ENCODE results near the gene FCER1G.

The FCER1G gene

DNA sequence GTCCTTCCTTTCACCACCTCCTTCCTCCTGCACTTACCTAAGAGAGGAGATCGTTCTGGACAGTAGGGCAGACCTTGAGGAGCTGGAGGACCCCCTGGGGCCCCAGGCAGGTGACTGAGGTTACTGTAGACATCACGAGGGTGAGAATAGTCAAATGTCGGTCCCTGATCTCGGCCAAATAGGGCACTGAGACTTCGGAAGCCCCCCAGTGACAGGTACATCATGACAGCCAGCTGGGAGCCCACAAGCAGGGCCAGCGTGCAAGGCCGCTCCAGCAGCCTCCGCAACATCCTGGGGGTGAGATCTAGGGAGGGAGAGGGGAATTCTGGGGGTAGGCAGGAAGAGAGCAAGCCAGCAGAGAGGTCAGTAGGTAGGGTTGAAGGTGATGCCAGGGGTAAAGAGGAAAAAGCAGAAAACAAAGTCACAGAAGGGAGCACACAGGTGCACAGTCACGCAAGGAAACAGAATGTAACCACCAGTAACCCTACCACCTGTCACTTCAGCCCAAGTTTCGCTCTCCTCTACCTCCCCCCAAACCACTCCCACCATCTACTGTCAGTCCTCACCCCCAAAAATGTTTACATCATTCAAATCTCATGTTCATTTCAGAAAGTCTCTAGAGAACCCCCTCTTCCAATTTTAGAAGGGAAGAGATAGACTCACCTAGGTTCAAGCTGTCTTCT lies 39.2 kb upstream of the FCER1G start:
- Histone ChIP-seq H3K4me3 (ENCODE audit: low read depth in 1 of 2, low read length in 2 of 2) (peak overlapping the region; percentile 72 to 95), H3K27me3 (ENCODE audit: low read depth, low read length) (no peaks in the 10 kb centered on the region), H3K9me3 (ENCODE audit: control insufficient read depth in 1 of 2, low read length in 2 of 2) (no peaks in the 10 kb centered on the region), H3K27ac (ENCODE audit: low read length) (peak overlapping the region; percentile 96), H3K4me1 (ENCODE audit: control insufficient read depth in 1 of 2, insufficient read depth in 2 of 2, low read length in 2 of 2) (peaks cover 21 to 24% of the 10 kb centered on the region in 2 donors), H3K36me3 (ENCODE audit: control insufficient read depth in 1 of 2, insufficient read depth in 2 of 2, low read length in 2 of 2) (peaks cover 41 to 46% of the 10 kb centered on the region in 2 donors)

- Histone ChIP-seq H3K36me3 (ENCODE audit: control insufficient read depth in 1 of 2, insufficient read depth in 2 of 2, low read length in 2 of 2) (peaks cover 34 to 39% of the 10 kb centered on the region in 2 donors), H3K27ac (ENCODE audit: low read length) (peak overlapping the region; percentile 96), H3K4me3 (ENCODE audit: low read depth in 1 of 2, low read length in 2 of 2) (peak overlapping the region; percentile 72 to 95), H3K9me3 (ENCODE audit: control insufficient read depth in 1 of 2, low read length in 2 of 2) (no peaks in the 10 kb centered on the region), H3K4me1 (ENCODE audit: control insufficient read depth in 1 of 2, insufficient read depth in 2 of 2, low read length in 2 of 2) (peaks cover 21 to 24% of the 10 kb centered on the region in 2 donors), H3K27me3 (ENCODE audit: low read depth, low read length) (no peaks in the 10 kb centered on the region)
Measured at GRCh38 chr1:161176468-161177111, 38.5 kb upstream of the FCER1G start.

DNA sequence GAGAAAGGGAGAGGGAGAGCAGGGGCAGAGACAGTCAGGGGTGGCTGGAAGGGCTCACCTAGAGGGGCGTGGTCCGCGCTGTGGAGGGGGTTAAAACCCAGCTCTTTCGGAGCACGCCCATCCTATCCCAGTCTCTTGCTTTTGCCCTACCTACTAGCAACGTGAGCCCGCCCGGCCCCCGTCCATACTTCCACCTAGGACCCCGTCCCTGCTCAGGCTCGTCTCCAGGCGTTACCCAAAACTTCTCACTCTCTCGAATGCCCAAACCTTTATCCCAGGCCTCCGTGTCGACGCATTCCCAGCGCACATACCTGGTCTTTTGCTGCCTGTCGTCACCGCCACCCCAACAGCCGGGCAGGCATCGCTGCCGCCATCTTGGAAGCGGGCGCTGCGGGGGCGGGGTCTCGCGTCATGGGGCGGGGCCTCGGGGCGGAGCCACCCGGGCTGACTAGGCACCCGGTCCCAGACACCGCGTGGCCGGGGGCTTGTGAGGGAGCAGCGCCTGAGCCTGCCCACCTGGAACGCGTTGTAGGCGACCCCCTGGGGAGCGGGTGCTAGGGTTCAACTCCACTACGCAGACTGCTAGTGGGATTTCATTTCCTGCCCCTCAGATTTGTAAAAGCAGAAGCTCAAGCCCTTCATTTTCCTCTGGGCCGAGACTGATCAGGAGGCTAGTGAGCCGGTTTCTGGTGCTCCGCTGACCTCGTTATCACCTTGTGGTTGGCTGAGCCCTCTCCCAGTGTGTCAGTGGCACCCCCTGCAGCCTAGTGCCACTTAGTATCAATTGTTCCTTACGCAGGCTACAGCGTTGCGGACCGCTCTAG lies 37.8 kb upstream of the FCER1G start, which contains the start of gene B4GALT3:
B4GALT3 (minus strand) TSS at position 396 of the 824 bp plus-strand sequence. CDS start 1,447 bp downstream, outside the sequence.
- peak within 1 kb of the TSS; percentile 72 to 95 for H3K4me3 ChIP-seq (ENCODE audit: low read depth in 1 of 2, low read length in 2 of 2)
- H3K9me3 ChIP-seq (ENCODE audit: control insufficient read depth in 1 of 2, low read length in 2 of 2): no peaks in the 10 kb centered on the region
- peak within 1 kb of the TSS; percentile 96 for H3K27ac ChIP-seq (ENCODE audit: low read length)
- H3K27me3 ChIP-seq (ENCODE audit: low read depth, low read length): no peaks in the 10 kb centered on the region
- peaks cover 21 to 23% of the 10 kb centered on the region in 2 donors for H3K4me1 ChIP-seq (ENCODE audit: control insufficient read depth in 1 of 2, insufficient read depth in 2 of 2, low read length in 2 of 2)
- peaks cover 27 to 32% of the 10 kb centered on the region in 2 donors for H3K36me3 ChIP-seq (ENCODE audit: control insufficient read depth in 1 of 2, insufficient read depth in 2 of 2, low read length in 2 of 2)

DNA sequence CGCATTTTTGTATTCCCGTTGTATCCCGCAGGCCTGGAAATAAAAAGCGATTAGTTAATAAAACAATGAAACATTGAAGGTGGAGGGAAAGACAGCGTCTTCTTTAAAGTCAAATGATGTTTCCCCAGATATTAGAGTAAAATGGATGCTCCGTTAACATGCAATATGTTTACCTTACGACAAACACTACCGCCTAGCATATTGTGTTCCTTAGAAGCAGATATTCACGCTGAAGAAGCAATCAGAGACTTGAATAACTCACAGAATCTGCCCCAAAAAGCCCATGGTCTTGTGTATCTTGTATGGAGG lies 37.2 kb upstream of the FCER1G start:
- Histone ChIP-seq H3K36me3 (ENCODE audit: control insufficient read depth in 1 of 2, insufficient read depth in 2 of 2, low read length in 2 of 2) (peaks cover 21 to 27% of the 10 kb centered on the region in 2 donors), H3K4me3 (ENCODE audit: low read depth in 1 of 2, low read length in 2 of 2) (peak overlapping the region; percentile 72 to 95), H3K27me3 (ENCODE audit: low read depth, low read length) (no peaks in the 10 kb centered on the region), H3K9me3 (ENCODE audit: control insufficient read depth in 1 of 2, low read length in 2 of 2) (no peaks in the 10 kb centered on the region), H3K27ac (ENCODE audit: low read length) (peak overlapping the region; percentile 96), H3K4me1 (ENCODE audit: control insufficient read depth in 1 of 2, insufficient read depth in 2 of 2, low read length in 2 of 2) (peaks cover 18 to 21% of the 10 kb centered on the region in 2 donors)

- no peaks in the 10 kb centered on the region for H3K9me3 ChIP-seq (ENCODE audit: control insufficient read depth in 1 of 2, low read length in 2 of 2)
- no peak overlapping the region for H3K4me3 ChIP-seq (ENCODE audit: low read depth in 1 of 2, low read length in 2 of 2)
- H3K36me3 ChIP-seq (ENCODE audit: control insufficient read depth in 1 of 2, insufficient read depth in 2 of 2, low read length in 2 of 2): peaks cover 8 to 12% of the 10 kb centered on the region in 2 donors
- no peak overlapping the region for H3K27ac ChIP-seq (ENCODE audit: low read length)
- H3K27me3 ChIP-seq (ENCODE audit: low read depth, low read length): no peaks in the 10 kb centered on the region
- peaks cover 14 to 16% of the 10 kb centered on the region in 2 donors for H3K4me1 ChIP-seq (ENCODE audit: control insufficient read depth in 1 of 2, insufficient read depth in 2 of 2, low read length in 2 of 2)
Measured at GRCh38 chr1:161179698-161180097, 35.4 kb upstream of the FCER1G start.

DNA sequence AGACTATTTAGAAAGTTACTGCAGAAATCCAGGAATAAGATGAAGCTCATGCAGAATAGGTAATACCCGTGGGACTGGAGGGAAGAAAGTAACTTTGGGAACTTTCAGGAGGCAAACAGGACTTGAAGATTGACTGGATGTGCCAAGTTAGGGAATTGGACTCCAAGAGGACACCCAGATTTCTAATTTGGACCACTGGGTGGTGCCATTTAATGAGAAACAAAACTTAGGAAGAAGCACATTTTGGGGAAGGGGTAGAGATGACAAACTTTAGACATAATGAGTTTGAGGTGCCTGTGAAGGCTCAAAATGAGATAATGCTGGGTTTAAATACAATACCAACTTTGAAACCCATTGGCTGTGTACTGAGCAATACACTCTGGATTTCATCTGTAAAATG lies 34.5 kb upstream of the FCER1G start:
- Histone ChIP-seq H3K4me1 (ENCODE audit: control insufficient read depth in 1 of 2, insufficient read depth in 2 of 2, low read length in 2 of 2) (peaks cover 12 to 17% of the 10 kb centered on the region in 2 donors), H3K27me3 (ENCODE audit: low read depth, low read length) (no peaks in the 10 kb centered on the region), H3K36me3 (ENCODE audit: control insufficient read depth in 1 of 2, insufficient read depth in 2 of 2, low read length in 2 of 2) (peaks cover 0 to 2% of the 10 kb centered on the region in 2 donors), H3K4me3 (ENCODE audit: low read depth in 1 of 2, low read length in 2 of 2) (no peak overlapping the region), H3K27ac (ENCODE audit: low read length) (no peak overlapping the region), H3K9me3 (ENCODE audit: control insufficient read depth in 1 of 2, low read length in 2 of 2) (no peaks in the 10 kb centered on the region)

DNA sequence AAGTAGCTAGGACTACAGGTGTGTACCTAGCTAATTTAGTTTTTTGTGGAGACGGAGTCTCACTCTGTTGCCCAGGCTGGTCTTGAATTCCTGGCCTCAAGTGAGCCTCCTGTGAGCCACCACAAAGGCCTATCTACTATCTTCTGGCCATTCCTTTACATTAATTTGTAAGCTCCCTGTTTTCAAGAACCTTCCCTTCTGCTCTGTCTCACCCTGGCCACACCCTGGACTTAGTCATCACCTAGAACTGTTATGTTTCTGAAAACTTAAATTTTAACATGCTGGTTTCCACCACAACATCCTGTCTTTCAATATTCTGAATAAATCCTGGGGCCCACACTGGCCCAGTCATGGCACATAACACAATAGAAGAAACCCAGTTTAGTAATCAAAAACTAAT lies 32.9 kb upstream of the FCER1G start:
- no peaks in the 10 kb centered on the region for H3K27me3 ChIP-seq (ENCODE audit: low read depth, low read length)
- no peak overlapping the region for H3K4me3 ChIP-seq (ENCODE audit: low read depth in 1 of 2, low read length in 2 of 2)
- no peaks in the 10 kb centered on the region for H3K9me3 ChIP-seq (ENCODE audit: control insufficient read depth in 1 of 2, low read length in 2 of 2)
- H3K36me3 ChIP-seq (ENCODE audit: control insufficient read depth in 1 of 2, insufficient read depth in 2 of 2, low read length in 2 of 2): no peaks in the 10 kb centered on the region
- H3K4me1 ChIP-seq (ENCODE audit: control insufficient read depth in 1 of 2, insufficient read depth in 2 of 2, low read length in 2 of 2): peaks cover 0 to 18% of the 10 kb centered on the region in 2 donors
- H3K27ac ChIP-seq (ENCODE audit: low read length): no peak overlapping the region

- H3K4me3 ChIP-seq (ENCODE audit: low read depth in 1 of 2, low read length in 2 of 2): no peak overlapping the region
- no peaks in the 10 kb centered on the region for H3K36me3 ChIP-seq (ENCODE audit: control insufficient read depth in 1 of 2, insufficient read depth in 2 of 2, low read length in 2 of 2)
- H3K27ac ChIP-seq (ENCODE audit: low read length): peak overlapping the region; percentile 82
- H3K9me3 ChIP-seq (ENCODE audit: control insufficient read depth in 1 of 2, low read length in 2 of 2): no peaks in the 10 kb centered on the region
- H3K4me1 ChIP-seq (ENCODE audit: control insufficient read depth in 1 of 2, insufficient read depth in 2 of 2, low read length in 2 of 2): peaks cover 0 to 8% of the 10 kb centered on the region in 2 donors
- no peaks in the 10 kb centered on the region for H3K27me3 ChIP-seq (ENCODE audit: low read depth, low read length)
Measured at GRCh38 chr1:161185282-161185682, 29.8 kb upstream of the FCER1G start.

GRCh38 chr1:161185732-161186311 lies 29.3 kb upstream of the FCER1G start:
- Histone ChIP-seq H3K4me3 (ENCODE audit: low read depth in 1 of 2, low read length in 2 of 2) (no peak overlapping the region), H3K4me1 (ENCODE audit: control insufficient read depth in 1 of 2, insufficient read depth in 2 of 2, low read length in 2 of 2) (peaks cover 0 to 8% of the 10 kb centered on the region in 2 donors), H3K27ac (ENCODE audit: low read length) (peak overlapping the region; percentile 82), H3K27me3 (ENCODE audit: low read depth, low read length) (no peaks in the 10 kb centered on the region), H3K36me3 (ENCODE audit: control insufficient read depth in 1 of 2, insufficient read depth in 2 of 2, low read length in 2 of 2) (peaks cover 0 to 2% of the 10 kb centered on the region in 2 donors), H3K9me3 (ENCODE audit: control insufficient read depth in 1 of 2, low read length in 2 of 2) (no peaks in the 10 kb centered on the region)

DNA sequence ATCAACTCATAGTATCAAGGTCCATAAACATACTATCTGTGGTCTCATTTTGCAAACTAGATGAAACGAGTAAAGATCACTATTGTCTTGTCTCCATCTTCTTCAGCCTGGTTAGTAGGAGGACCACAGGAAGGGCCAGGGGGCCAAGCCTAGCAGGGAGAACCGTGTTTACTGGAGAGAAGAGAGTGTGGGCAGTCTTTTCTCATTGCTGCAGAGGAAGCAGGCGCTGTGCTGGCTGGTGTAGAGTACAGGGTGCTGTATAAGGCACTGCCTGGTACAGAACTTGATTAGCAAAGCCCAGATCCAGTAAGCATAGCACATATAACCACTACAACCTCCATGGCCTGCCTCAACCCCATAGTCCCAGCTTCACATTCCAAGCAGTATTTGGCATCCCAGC lies 27.8 kb upstream of the FCER1G start:
- H3K27ac ChIP-seq (ENCODE audit: low read length): no peak overlapping the region
- peaks cover 11% of the 10 kb centered on the region in 2 donors for H3K36me3 ChIP-seq (ENCODE audit: control insufficient read depth in 1 of 2, insufficient read depth in 2 of 2, low read length in 2 of 2)
- peaks cover 0 to 8% of the 10 kb centered on the region in 2 donors for H3K4me1 ChIP-seq (ENCODE audit: control insufficient read depth in 1 of 2, insufficient read depth in 2 of 2, low read length in 2 of 2)
- no peak overlapping the region for H3K4me3 ChIP-seq (ENCODE audit: low read depth in 1 of 2, low read length in 2 of 2)
- no peaks in the 10 kb centered on the region for H3K27me3 ChIP-seq (ENCODE audit: low read depth, low read length)
- no peaks in the 10 kb centered on the region for H3K9me3 ChIP-seq (ENCODE audit: control insufficient read depth in 1 of 2, low read length in 2 of 2)

- peaks cover 9 to 16% of the 10 kb centered on the region in 2 donors for H3K4me1 ChIP-seq (ENCODE audit: control insufficient read depth in 1 of 2, insufficient read depth in 2 of 2, low read length in 2 of 2)
- no peaks in the 10 kb centered on the region for H3K27me3 ChIP-seq (ENCODE audit: low read depth, low read length)
- H3K9me3 ChIP-seq (ENCODE audit: control insufficient read depth in 1 of 2, low read length in 2 of 2): no peaks in the 10 kb centered on the region
- no peak overlapping the region for H3K4me3 ChIP-seq (ENCODE audit: low read depth in 1 of 2, low read length in 2 of 2)
- H3K27ac ChIP-seq (ENCODE audit: low read length): no peak overlapping the region
- H3K36me3 ChIP-seq (ENCODE audit: control insufficient read depth in 1 of 2, insufficient read depth in 2 of 2, low read length in 2 of 2): peaks cover 11 to 12% of the 10 kb centered on the region in 2 donors
Measured at GRCh38 chr1:161188381-161188780, 26.7 kb upstream of the FCER1G start.

All from muscle layer of duodenum (tissue), 2 donors.